HEK293 (cell line): ENCODE measurements around the gene MKLN1.

Experiments used
- CTCF ChIA-PET: fragments of 350-600 bp; formaldehyde crosslinking; extraction: SDS; loops from one replicate; lab custom pipeline; 2021; ENCODE audit warnings: antibody characterized with exemption; lab: Yijun Ruan, JAX
- POLR2A ChIA-PET: fragments of 300-600 bp; formaldehyde crosslinking; extraction: SDS; loops from one replicate; lab custom pipeline; 2020; ENCODE audit warnings: antibody characterized with exemption, inconsistent platforms; lab: Yijun Ruan, JAX
- H3K27ac ChIP-seq: fragments of 200-500 bp; sonication (Bioruptor generic); 2 replicates; pipeline ENCODE4 v1.5.1; 2014; ENCODE audit warnings: low read depth, low read length, control low read depth, inconsistent platforms; ENCODE audit errors: extremely low read depth
- H3K36me3 ChIP-seq, 2 experiments: fragments of 200-500 bp in 1 of 2; sonication (Bioruptor generic) in 1 of 2; 1 replicate in 1 of 2; 2 replicates in 1 of 2; pipeline ENCODE4 v1.5.1; 2014 to 2017; ENCODE audit warnings: inconsistent platforms in 2 of 2, low read length in 2 of 2; ENCODE audit not compliant: control insufficient read depth in 2 of 2, insufficient read depth in 1 of 2
- H3K4me1 ChIP-seq: fragments of 200-500 bp; sonication (Bioruptor generic); 2 replicates; pipeline ENCODE4 v1.5.1; 2014; ENCODE audit warnings: mild to moderate bottlenecking, low read length, inconsistent platforms; ENCODE audit not compliant: control insufficient read depth, insufficient read depth
- H3K4me3 ChIP-seq: 2 replicates; pipeline ENCODE4 v1.5.1; 2011; ENCODE audit warnings: low read depth, mild to moderate bottlenecking, control low read depth, low read length, moderate library complexity
- H3K9me3 ChIP-seq: fragments of 200-500 bp; sonication (Bioruptor generic); 2 replicates; pipeline ENCODE4 v1.5.1; 2014; ENCODE audit warnings: low read depth, low read length, inconsistent platforms; ENCODE audit not compliant: control insufficient read depth, insufficient read depth
- ATF2 ChIP-seq: fragments of 450-650 bp; formaldehyde crosslinking; IDR thresholded peaks from 2 replicates; pipeline ENCODE4 v1.5.1; 2016; ENCODE audit warnings: missing biosample characterization, missing genetic modification characterization, low read depth
- GFI1B ChIP-seq: fragments of 450-650 bp; formaldehyde crosslinking; IDR thresholded peaks from 2 replicates; pipeline ENCODE4 v1.5.1; 2016; ENCODE audit warnings: missing biosample characterization, missing genetic modification characterization
- GLIS2 ChIP-seq: fragments of 450-650 bp; formaldehyde crosslinking; IDR thresholded peaks from 2 replicates; pipeline ENCODE4 v1.5.1; 2016; ENCODE audit warnings: missing biosample characterization, missing genetic modification characterization
- OSR2 ChIP-seq: fragments of 450-650 bp; formaldehyde crosslinking; IDR thresholded peaks from 2 replicates; pipeline ENCODE4 v1.5.1; 2016; ENCODE audit warnings: missing biosample characterization, missing genetic modification characterization
- RBAK ChIP-seq: fragments of 450-650 bp; formaldehyde crosslinking; IDR thresholded peaks from 2 replicates; pipeline ENCODE4 v1.5.1; 2016; ENCODE audit warnings: missing biosample characterization, missing genetic modification characterization
- REST ChIP-seq: fragments of 450-650 bp; formaldehyde crosslinking; IDR thresholded peaks from 2 replicates; pipeline ENCODE4 v1.5.1; 2016; ENCODE audit warnings: missing biosample characterization, missing genetic modification characterization
- ZBTB1 ChIP-seq: fragments of 450-650 bp; formaldehyde crosslinking; IDR thresholded peaks from 2 replicates; pipeline ENCODE4 v1.5.1; 2016; ENCODE audit warnings: missing biosample characterization, missing genetic modification characterization
- ZNF121 ChIP-seq: fragments of 450-650 bp; formaldehyde crosslinking; IDR thresholded peaks from 2 replicates; pipeline ENCODE4 v1.5.1; 2016; ENCODE audit warnings: missing biosample characterization, missing genetic modification characterization
- ZNF138 ChIP-seq: fragments of 450-650 bp; formaldehyde crosslinking; IDR thresholded peaks from 2 replicates; pipeline ENCODE4 v1.5.1; 2016; ENCODE audit warnings: missing biosample characterization, missing genetic modification characterization, borderline replicate concordance
- ZNF174 ChIP-seq: fragments of 450-650 bp; formaldehyde crosslinking; IDR thresholded peaks from 2 replicates; pipeline ENCODE4 v1.5.0; 2017; ENCODE audit warnings: missing biosample characterization, mild to moderate bottlenecking, missing genetic modification characterization
- ZNF266 ChIP-seq: fragments of 450-650 bp; formaldehyde crosslinking; IDR thresholded peaks from 2 replicates; pipeline ENCODE4 v1.5.1; 2016; ENCODE audit warnings: missing biosample characterization, missing genetic modification characterization, low read depth
- ZNF350 ChIP-seq: fragments of 450-650 bp; formaldehyde crosslinking; IDR thresholded peaks from 2 replicates; pipeline ENCODE4 v1.5.0; 2017; ENCODE audit warnings: missing biosample characterization, mild to moderate bottlenecking, missing genetic modification characterization
- ZNF362 ChIP-seq: fragments of 450-650 bp; formaldehyde crosslinking; IDR thresholded peaks from 2 replicates; pipeline ENCODE4 v1.5.1; 2016; ENCODE audit warnings: missing biosample characterization, missing genetic modification characterization
- ZNF548 ChIP-seq: fragments of 450-650 bp; formaldehyde crosslinking; IDR thresholded peaks from 2 replicates; pipeline ENCODE4 v1.5.1; 2016; ENCODE audit warnings: missing biosample characterization, missing genetic modification characterization
- ZNF558 ChIP-seq: fragments of 450-650 bp; formaldehyde crosslinking; IDR thresholded peaks from 2 replicates; pipeline ENCODE4 v1.5.1; 2016; ENCODE audit warnings: missing biosample characterization, missing genetic modification characterization
- ZNF623 ChIP-seq: fragments of 450-650 bp; formaldehyde crosslinking; IDR thresholded peaks from 2 replicates; pipeline ENCODE4 v1.5.1; 2016; ENCODE audit warnings: missing biosample characterization, missing genetic modification characterization
- ZNF837 ChIP-seq: fragments of 450-650 bp; formaldehyde crosslinking; IDR thresholded peaks from 2 replicates; pipeline ENCODE4 v1.5.1; 2016; ENCODE audit warnings: missing biosample characterization, missing genetic modification characterization
- ZSCAN30 ChIP-seq: fragments of 450-650 bp; IDR thresholded peaks from 2 replicates; pipeline ENCODE4 v1.5.1; 2018; ENCODE audit warnings: missing biosample characterization, mild to moderate bottlenecking, missing genetic modification characterization, moderate library complexity
- TF ChIP-seq, protein P1 (sequence below): fragments of 450-650 bp; formaldehyde crosslinking; IDR thresholded peaks from 2 replicates; pipeline ENCODE4 v1.5.1; 2016; ENCODE audit warnings: missing biosample characterization, missing genetic modification characterization
- TF ChIP-seq, protein P2 (sequence below): fragments of 450-650 bp; formaldehyde crosslinking; IDR thresholded peaks from 2 replicates; pipeline ENCODE4 v1.5.1; 2017; ENCODE audit warnings: missing biosample characterization, missing genetic modification characterization

MKLN1 gene

GRCh38 chr7:131281266-131282048 lies 46.2 kb upstream of the MKLN1 start:
- TF ChIP-seq ATF2 (no peak), ZNF548 (tag by site-specific recombination) (no peak), REST (tag by site-specific recombination) (no peak), ZNF623 (tag by site-specific recombination) (no peak), ZNF121 (no peak), ZSCAN30 (no peak), GFI1B (tag by site-specific recombination) (no peak), GLIS2 (no peak), ZNF837 (no peak), RBAK (tag by site-specific recombination) (no peak), ZBTB1 (tag by site-specific recombination) (no peak), ZNF558 (tag by site-specific recombination) (no peak)
- TF ChIP-seq, protein P1, sequence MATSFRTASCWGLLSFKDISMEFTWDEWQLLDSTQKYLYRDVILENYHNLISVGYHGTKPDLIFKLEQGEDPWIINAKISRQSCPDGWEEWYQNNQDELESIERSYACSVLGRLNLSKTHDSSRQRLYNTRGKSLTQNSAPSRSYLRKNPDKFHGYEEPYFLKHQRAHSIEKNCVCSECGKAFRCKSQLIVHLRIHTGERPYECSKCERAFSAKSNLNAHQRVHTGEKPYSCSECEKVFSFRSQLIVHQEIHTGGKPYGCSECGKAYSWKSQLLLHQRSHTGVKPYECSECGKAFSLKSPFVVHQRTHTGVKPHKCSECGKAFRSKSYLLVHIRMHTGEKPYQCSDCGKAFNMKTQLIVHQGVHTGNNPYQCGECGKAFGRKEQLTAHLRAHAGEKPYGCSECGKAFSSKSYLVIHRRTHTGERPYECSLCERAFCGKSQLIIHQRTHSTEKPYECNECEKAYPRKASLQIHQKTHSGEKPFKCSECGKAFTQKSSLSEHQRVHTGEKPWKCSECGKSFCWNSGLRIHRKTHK (tag by site-specific recombination): no peak
- Histone ChIP-seq H3K4me3 (no peak overlapping the region), H3K36me3 (no peaks in the 10 kb centered on the region), H3K9me3 (no peaks in the 10 kb centered on the region), H3K27ac (no peak overlapping the region), H3K4me1 (no peaks in the 10 kb centered on the region)
- POLR2A ChIA-PET: no interaction called here
- CTCF ChIA-PET: interaction anchor here (0.6 to 0.7 kb wide), 4 partner anchors 15 to 1911 kb away, joined by 3 to 6 read pairs (median 4); no protein-coding TSS in a partner anchor

DNA sequence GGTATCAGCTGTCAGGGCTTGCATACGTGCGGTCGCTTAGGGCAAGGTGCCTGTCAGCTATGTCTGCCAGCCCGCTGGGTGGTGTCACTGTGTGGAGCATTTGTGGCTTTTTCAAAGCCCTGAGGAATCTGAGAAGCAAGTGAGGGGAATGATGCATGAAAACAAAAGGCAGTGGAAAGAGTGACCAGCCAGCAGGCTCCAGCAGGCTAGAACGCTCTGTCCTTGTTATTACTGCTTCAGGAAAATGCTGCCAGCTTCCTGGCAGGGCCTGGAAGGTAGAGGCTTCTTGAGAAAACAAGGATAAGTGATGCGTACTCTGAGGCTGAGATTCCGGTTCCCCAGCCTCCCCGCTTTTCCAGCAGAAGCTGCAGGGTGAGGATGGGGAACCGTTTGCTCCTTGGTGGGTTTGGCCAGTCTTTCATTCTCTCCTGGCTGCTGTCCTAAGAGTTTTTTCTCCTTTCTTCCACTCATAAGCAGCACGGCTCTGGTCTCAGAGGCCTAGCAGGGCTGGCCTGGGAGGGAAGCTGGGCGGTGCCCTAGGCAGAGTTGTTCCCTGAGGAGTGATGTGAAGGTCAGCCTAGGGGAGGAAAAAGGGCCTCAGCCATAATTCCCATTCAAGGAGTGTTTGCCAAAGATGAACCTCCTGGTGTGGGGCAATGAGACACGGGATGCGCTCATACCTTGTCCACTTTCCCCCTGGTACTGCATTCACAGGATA lies 42.8 kb upstream of the MKLN1 start:
- Histone ChIP-seq H3K4me3 (no peak overlapping the region), H3K4me1 (no peaks in the 10 kb centered on the region)
- CTCF ChIA-PET: no interaction called here
- no peak for TF ChIP-seq ZNF266 (tag by site-specific recombination)
- TF ChIP-seq ZNF362: no peak
- TF ChIP-seq, protein P2, sequence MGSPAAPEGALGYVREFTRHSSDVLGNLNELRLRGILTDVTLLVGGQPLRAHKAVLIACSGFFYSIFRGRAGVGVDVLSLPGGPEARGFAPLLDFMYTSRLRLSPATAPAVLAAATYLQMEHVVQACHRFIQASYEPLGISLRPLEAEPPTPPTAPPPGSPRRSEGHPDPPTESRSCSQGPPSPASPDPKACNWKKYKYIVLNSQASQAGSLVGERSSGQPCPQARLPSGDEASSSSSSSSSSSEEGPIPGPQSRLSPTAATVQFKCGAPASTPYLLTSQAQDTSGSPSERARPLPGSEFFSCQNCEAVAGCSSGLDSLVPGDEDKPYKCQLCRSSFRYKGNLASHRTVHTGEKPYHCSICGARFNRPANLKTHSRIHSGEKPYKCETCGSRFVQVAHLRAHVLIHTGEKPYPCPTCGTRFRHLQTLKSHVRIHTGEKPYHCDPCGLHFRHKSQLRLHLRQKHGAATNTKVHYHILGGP (tag by site-specific recombination): no peak
- TF ChIP-seq ZNF138 (tag by site-specific recombination): no peak
- no peak for TF ChIP-seq ZNF174 (tag by site-specific recombination)
- TF ChIP-seq OSR2 (tag by site-specific recombination): no peak
- TF ChIP-seq ZNF121: no peak
- no peak for TF ChIP-seq ZNF350 (tag by site-specific recombination)
- TF ChIP-seq, all 188 proteins: peak for 0
- no peak overlapping the region for H3K27ac ChIP-seq
- POLR2A ChIA-PET: interaction anchor here (0.5 kb wide), 1 partner anchor 13 kb away, joined by 3 read pairs; no protein-coding TSS in a partner anchor
- no peaks in the 10 kb centered on the region for H3K9me3 ChIP-seq
- H3K36me3 ChIP-seq: no peaks in the 10 kb centered on the region
